Measurements from ENCODE around the gene TSPAN15.
"Not testable (repeated sequence)": the region's sequence is repeated elsewhere in the genome, so short reads cannot be mapped to it uniquely, and the experiment has no call there.

TSPAN15 gene

DNA sequence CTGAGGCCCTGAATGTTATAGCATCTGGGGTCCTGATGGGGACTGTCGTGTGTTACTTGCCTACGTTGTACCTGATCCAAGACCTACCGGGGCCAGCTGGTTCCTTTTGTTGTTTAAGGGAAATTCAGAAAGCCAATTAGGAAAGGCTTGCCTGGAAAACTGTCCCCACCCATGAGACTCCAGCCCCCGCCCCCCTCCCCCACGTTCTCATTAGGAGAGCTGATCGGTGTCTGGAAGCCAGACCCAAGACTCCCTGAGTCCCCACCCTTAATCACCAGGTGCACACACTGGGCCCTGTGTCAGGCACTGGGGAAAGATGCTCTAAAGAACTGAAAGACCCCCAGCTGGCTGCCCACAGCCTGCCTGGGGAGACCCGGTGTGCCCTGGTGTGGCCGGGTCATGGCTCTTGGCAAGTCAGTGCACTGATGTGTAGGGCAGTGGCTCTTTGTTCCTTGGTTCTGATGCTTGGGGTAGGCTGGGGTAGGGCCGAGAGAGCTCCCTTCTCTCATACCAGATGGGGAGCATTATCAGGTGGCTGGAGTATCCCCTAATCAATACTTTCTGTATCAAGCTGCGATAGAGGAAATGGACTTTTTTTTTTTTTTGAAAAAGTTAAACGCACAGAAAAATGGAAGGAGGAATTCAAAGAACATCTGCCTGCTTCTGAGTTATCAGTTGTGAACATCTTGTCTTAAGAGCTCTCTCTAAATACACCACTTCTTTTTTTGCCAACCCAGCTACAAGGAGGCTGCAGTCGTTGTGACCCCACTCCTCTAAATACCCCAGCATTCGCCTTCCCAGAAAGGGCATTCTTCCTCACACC lies 16.9 kb downstream of the TSPAN15 start:
- no peak for DNase-seq

GRCh38 chr10:69468751-69469089 lies 17.5 kb downstream of the TSPAN15 start:
- DNase-seq: no peak

DNA sequence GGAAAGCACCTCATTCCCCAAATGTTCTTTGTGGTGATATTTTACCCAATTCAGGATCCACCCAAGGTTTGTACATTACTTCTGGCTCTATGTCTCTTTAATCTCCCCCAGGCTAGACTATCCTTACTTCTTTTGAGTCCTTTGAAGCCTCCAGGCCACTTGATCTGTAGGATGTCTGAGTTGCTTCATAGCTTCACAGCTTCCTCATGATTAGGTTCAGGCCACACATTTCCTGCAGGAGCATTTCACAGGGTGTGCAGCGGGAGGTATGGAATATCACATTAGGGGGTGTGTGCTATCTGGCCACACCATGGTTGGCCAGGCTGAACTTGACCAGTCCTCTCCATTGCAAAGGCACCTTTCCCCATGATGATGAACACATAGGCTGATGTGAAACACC lies 18.7 kb downstream of the TSPAN15 start:
- DNase-seq: no peak

- DNase-seq: no peak
These were observed 19.5 kb downstream of the TSPAN15 start for GRCh38 chr10:69470463-69471384.

GRCh38 chr10:69472142-69472541 lies 20.9 kb downstream of the TSPAN15 start:
- no peak for DNase-seq

DNA sequence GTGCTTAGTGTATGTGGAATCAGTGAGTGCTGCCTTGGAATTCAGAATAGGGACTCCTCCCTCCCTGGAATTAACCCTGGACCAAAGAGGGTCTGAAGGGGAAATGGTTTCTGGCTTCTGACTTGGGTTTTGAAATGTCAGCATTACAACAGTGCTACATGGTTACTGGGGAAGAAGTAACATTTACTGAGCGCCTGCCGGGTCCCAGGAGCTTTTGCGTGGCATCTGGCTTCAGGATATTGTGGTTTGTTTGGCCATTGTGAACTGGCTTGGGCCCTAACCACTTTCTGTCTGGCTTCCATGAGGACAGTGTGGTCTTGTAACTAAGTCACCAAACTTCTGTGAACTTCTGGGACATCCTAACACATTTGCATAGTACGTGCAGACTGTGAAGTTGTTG lies 21.3 kb downstream of the TSPAN15 start:
- no peak for DNase-seq

DNA sequence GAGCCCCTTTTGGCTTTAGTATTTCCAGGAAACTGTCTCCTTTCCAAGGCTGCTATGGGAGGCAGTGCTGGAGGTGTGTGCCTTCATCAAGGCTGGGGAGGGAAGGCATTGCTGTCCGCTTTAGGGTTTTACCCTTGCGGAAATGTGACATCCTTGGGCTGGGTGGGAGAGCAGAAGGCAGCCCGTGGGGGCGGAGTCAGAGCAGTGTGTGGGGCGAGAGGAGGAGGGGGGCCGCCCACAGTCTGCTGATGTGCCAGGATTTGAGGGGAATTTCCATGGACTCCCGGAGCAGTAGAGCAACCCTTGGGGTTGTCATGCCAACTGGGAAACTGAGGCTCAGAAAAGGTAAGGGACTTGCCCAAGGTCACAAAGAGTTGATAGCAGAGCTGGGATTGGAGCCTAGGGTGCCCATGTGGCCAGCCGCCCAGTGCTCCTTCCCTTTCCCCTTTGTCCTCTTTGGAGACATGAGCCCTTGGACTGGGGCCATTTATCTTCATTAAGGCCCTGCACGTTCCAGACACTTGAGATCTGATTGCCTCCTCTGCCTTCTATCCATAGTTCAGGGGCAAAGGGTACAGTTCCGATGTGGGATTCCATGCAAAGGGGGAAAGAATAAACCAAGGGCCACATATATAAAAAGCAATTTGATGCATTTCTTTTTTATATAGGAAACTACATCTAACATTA lies 22.2 kb downstream of the TSPAN15 start:
- no peak for DNase-seq

DNA sequence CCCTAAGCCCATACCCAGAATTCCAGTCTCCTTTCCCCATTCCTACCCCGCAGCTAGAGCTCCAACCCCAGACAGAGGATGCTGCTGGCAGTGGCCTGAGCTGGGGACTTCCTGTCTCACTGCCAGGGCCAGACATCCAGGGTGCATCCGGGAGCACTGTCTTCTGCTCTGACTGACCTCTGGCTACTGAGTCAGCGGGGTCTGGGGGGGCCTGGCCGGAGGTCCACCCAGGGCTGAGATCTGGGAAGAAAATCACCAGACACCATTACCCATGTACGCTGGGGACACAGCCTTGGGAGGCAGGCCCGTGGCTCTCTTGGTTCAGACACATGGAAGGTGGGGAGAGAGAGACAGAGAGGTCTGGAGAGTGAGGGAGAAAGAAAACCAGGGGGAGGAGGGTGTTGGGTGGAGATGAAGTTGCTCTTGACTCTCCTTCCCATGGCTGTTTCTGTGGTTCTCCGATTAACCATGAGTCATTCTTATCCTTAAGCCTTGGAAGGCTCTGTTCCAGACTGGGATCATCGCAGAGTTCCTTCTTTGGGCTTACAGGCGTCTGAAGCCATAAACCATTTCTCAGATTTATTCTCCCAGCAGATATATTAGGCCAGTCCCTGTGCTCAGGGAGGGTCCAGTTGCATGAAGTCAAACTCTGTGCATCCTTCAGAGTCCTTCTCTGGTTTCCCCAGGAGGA lies 23.6 kb downstream of the TSPAN15 start:
- no peak for DNase-seq

DNA sequence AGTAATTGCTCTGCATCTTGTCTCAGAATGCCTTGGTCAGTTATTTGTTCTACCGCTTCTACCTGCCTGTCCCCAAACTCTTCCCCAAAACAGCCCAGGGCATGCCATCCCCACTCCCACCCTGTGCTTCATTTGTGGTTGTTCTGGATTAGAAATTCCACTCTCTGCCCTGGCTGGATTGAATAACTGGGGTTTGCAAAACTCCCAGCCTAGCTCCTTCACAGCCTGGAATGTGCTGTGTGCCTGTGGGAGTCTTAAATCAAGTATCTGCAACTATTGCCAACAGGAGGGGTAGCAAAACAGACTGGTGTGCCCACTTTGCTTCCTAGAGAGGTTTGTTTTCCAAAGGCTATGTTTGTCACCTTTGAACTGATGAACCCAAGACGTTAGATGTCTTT lies 24.2 kb downstream of the TSPAN15 start:
- no peak for DNase-seq

GRCh38 chr10:69477968-69478597 lies 26.8 kb downstream of the TSPAN15 start:
- no peak for DNase-seq

DNA sequence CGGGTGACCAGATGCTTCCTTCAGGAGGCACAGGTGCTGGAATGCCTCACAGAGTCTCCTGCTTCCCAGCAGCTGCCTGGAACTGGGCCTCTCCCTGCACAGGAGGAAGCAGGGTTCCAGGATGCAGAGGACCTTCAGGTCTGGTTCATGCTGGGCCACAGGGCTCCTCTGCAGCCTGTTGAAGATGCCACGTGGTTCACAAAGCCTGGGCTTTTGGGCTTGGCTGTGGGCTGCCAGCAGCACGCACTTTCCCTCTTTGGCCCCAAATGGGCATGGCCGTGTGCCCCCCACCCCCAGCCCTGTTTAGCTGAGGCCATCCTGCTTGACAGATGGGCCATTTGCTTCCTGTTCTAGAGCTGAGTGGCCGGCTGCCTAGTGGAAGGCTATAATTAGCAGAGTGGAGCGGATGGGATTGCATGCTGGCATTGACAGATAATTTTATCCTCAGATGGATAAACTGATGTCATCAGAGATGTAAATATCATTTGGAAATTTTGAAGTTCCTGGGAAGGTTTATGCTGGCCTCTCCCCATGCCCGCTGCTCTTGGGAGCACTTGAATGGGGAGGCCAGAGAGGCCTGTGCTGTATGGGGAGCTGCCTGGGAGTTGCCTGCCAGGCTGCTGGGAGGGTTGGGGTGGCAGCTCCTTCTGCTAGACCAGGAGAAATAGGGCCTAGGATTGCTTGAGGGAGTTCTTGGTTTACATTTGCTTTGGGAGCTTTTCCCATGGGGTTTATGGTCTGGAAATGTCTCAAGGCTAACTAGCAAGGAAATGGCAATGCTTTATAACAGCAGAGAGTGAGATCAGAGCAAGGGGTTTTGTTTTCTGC lies 28.2 kb downstream of the TSPAN15 start:
- no peak for DNase-seq

- DNase-seq: no peak
These were observed 28.8 kb downstream of the TSPAN15 start for GRCh38 chr10:69480068-69480412.

DNA sequence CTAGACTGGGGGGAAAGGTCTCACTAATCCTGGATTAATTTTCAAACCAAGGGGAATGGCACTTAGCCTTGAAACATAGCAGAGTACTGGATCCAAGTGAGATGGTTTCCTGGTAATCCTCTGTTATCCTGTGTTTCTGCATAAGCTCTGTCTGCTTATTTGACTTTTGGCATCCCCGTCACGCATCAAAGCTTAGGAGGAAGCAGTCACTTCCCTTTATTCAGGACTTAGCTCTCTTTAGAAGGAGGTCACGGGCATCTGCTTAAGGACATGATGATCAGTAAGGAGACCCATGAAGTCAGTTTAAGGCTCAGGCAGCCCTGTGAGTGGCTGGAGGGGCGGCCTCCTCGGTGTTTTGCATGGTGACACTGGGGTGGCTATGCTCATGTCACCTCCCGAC lies 30.0 kb downstream of the TSPAN15 start:
- no peak for DNase-seq

GRCh38 chr10:69481811-69482524 lies 30.7 kb downstream of the TSPAN15 start:
- no peak for DNase-seq

DNA sequence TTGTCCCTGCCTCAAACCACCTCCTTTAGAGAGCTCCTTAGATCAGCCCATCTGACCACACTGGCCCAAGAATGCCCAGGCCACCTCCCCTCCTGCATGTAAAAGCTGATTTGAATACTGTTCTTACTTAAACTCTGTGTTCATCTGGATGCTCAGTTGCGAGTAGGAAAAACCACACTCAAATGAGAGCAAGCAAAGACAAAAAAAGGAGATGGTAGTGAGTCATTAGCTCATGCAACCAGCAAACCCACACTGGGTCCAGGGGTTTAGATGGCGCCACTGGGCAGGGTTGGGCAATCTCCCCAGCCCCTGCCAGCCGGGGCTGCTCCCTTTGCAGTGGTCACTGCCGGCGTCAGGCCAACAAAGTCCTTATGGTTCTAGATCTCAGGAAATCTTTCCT lies 32.7 kb downstream of the TSPAN15 start:
- DNase-seq: no peak

DNA sequence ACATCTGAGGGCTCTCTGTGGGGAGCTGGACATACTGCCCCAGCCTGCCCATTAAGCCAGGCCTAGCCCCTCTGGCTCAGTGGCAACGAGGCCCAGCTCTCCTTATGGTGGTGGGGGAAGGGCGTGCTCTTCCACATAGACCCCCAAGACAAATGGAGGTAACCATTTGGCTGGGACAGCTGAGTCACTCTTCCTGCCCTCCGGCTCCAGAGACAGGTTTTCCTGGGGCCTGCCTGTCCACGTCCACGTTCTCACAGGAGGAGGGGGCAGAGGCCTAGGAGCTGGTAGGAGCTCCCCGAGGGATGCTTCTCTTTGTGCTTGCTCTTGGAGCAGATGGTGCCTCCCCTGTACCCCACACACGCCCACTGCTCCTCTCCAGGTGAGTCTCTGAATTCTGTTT lies 33.5 kb downstream of the TSPAN15 start:
- DNase-seq: no peak

- DNase-seq: no peak
These were observed 35.9 kb downstream of the TSPAN15 start for GRCh38 chr10:69486922-69487730.

DNA sequence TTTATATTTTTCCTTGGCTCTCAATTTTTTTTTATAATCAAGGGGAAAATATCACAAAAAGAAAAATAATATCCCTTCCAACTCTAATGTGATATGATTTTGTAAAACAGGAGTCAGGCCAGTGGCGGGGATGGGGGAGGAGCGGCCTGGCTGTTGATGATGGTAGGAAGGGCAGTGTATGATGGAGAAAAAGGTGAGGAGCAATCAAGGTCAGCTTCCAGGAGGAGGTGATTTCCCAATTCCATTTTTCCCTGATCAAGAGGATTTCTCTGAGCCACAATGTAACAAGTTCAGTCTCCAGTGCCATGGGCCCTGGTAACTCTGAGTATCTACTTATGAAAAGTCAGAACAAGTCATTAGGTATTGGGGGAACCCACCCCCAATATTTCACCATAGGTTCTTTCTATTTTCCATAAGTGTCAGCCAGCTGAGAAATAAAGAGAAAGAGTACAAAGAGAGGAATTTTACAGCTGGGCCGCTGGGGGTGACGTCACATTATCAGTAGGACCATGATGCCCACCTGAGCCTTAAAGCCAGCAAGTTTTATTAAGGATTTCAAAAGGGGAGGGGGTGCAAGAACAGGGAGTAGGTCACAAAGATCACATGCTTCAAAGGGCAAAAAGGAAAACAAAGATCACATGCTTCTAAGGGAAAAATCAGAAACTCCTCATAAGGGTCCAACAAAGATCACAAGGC lies 37.0 kb downstream of the TSPAN15 start:
- DNase-seq: not testable (repeated sequence)

DNA sequence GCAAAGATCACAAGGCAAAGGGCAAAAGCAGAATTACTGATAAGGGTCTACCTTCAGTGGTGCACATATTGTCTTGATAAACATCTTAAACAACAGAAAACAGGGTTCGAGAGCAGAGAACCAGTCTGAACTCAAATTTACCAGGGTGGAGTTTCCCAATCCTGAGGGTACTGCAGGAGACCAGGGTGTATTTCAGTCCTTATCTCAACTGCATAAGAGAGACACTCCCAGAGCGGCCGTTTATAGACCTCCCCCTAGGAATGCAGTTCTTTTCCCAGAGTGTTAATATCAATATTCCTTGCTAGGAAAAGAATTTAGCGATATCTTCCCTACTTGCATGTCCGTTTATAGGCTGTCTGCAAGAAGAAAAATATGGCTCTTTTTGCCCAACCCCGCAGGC lies 37.6 kb downstream of the TSPAN15 start:
- not testable (repeated sequence) for DNase-seq
